NCI-H345 (cell line): ENCODE measurements around the gene RAD9B.
"Not testable (repeated sequence)": the region's sequence is repeated elsewhere in the genome, so short reads cannot be mapped to it uniquely, and the experiment has no call there.

Experiments used
- DNase-seq: peaks from one replicate; lab custom pipeline; 2025; lab: John Stamatoyannopoulos, UW

RAD9B gene

GRCh38 chr12:110528277-110528839 is 26.2 kb downstream of the RAD9B start:
- no peak for DNase-seq

GRCh38 chr12:110530511-110530910 is 28.4 kb downstream of the RAD9B start:
- DNase-seq = no peak

GRCh38 chr12:110531741-110532333 is 29.7 kb downstream of the RAD9B start:
- DNase-seq = no peak

- DNase-seq = no peak
Observed at GRCh38 chr12:110532644-110533043, 30.5 kb downstream of the RAD9B start.

GRCh38 chr12:110533607-110534006 is 31.5 kb downstream of the RAD9B start:
- DNase-seq = no peak

GRCh38 chr12:110534811-110535210 is 32.7 kb downstream of the RAD9B start:
- DNase-seq = no peak

GRCh38 chr12:110536834-110537604 is 34.9 kb downstream of the RAD9B start:
- no peak for DNase-seq

GRCh38 chr12:110537605-110538409 is 35.7 kb downstream of the RAD9B start:
- DNase-seq = no peak

GRCh38 chr12:110538869-110539622 is 36.9 kb downstream of the RAD9B start:
- DNase-seq = no peak

GRCh38 chr12:110540048-110540447 is 37.9 kb downstream of the RAD9B start:
- DNase-seq = no peak

GRCh38 chr12:110543252-110543959 is 41.3 kb downstream of the RAD9B start:
- no peak for DNase-seq

GRCh38 chr12:110543965-110544364 is 41.8 kb downstream of the RAD9B start:
- no peak for DNase-seq

- DNase-seq = not testable (repeated sequence)
Observed at GRCh38 chr12:110545259-110545658, 43.1 kb downstream of the RAD9B start.

GRCh38 chr12:110545812-110546211 is 43.7 kb downstream of the RAD9B start:
- no peak for DNase-seq

GRCh38 chr12:110546339-110546738 is 44.2 kb downstream of the RAD9B start:
- DNase-seq = no peak

GRCh38 chr12:110547090-110547489 is 45.0 kb downstream of the RAD9B start:
- DNase-seq = no peak

GRCh38 chr12:110548678-110549077 is 46.5 kb downstream of the RAD9B start:
- no peak for DNase-seq

- DNase-seq = no peak
Observed at GRCh38 chr12:110549716-110550115, 47.6 kb downstream of the RAD9B start.

GRCh38 chr12:110550981-110551380 is 48.9 kb downstream of the RAD9B start:
- no peak for DNase-seq
